ENCODE results near the gene TMEM151A. TPM values are rescaled to one million over a fixed set of nuclear protein-coding genes. Genes with fewer than 3 reads are reported as not detected.
"Not testable (repeated sequence)": the region's sequence is repeated elsewhere in the genome, so short reads cannot be mapped to it uniquely, and the experiment has no call there.

TMEM151A gene
- polyA plus RNA-seq, 12 donors, result 0.08 TPM; not detected in 11

GRCh38 chr11:66267379-66268243, 24.1 kb upstream of the TMEM151A start:
- peak; percentile 91 for DNase-seq

DNA sequence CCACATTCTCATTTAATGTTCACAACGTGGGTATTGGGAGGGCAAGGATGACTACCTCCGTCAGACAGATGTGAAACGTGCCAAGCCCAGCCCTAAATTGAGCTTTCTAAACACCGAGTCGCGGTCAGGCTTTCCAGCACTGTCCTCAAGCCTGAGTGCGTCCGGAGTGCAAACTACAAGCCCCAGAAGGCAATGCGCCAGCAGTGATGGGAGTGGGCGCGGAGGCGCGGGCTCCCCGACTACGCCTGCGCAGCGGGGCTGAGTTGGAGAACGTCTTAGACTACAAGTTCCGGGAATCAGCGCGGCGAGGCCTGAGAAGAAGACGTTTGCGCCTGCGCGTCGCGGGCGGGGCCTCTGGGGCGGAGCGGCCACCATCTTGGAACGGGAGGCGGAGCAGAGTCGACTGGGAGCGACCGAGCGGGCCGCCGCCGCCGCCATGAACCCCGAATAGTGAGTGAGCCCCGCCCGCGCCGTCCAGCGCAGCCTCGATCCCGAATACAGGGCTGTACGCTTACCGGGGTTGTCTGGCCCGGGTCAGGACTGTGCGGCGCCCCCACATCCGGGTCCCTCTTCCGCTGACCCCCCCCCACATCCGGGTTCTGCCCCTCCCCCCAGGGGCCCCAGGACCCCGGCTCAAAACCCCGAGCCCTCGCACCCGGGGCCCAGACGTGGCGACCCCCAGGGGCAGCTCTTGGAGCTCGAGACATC, 23.3 kb upstream of the TMEM151A start, which contains the start of gene RAB1B:
Gene RAB1B, plus strand, starts transcription at position 396 of the 708 bp plus-strand sequence. Its CDS starts 41 bp downstream, at position 437.
- DNase-seq, result peak; percentile 100

DNA sequence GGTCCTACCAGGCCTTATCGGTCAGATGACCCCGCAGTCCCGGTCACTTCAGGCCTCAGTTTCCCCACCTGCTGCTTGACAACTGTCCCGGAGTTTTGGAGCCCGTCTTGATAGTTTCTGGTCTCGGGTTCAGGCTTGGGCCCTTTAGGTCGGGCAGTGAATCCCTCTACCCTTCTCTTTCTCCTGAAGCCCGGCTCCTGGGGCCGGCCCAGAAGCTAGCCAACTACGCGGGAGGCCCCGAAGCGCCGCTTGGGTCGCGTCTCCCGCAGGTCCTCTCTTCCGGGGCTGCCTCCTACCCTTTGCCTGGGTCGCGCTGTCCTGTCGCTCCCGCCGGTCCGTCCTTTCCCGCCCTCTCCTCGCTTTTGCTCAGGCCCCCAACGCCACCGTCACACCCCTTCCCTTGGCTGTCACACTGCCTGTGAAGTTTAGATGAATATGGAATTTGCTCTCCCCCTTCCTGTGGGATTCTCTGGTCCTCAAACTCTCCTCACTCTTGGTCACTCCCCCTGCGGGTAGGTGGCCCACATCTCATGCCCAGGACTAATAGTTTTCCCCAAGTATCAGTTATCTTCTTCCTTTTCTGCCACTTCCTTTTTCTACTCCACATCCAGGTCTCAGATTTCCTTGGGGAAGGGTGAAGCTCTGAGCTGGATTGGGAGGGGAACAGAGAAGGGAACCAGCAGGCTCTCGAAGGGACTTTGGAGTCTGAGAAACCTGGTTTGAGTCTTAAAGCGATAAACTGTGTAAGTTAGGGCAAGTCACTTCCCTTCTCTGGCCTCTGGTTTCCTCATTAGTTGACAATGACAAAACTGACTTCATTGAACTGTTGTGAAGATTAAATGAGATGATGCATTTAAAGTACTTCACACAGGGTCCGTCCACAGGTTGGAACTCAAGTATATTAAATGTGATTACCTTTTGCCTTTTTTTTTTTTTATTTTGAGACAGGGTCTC, 22.5 kb upstream of the TMEM151A start:
- DNase-seq, result no peak

DNA sequence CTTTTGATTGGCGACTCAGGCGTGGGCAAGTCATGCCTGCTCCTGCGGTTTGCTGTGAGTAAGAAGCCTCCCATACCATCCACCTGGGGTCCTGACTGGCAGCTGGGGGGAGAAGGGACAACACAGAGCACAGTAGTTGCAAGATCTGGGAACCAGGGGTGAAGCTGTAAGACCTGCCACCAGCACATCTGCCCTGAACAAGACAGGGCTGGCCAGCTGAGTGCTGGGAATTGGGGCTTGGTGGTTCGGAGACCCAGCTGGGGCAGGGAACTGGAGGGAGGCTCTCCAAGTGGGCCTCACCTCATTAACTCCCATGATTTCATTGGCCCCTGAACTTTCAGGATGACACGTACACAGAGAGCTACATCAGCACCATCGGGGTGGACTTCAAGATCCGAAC, 19.9 kb upstream of the TMEM151A start:
- no peak for DNase-seq

- no peak for DNase-seq
These were observed 19.1 kb upstream of the TMEM151A start for GRCh38 chr11:66272596-66272995.

- DNase-seq, result no peak
These were observed 17.5 kb upstream of the TMEM151A start for GRCh38 chr11:66274219-66274618.

DNA sequence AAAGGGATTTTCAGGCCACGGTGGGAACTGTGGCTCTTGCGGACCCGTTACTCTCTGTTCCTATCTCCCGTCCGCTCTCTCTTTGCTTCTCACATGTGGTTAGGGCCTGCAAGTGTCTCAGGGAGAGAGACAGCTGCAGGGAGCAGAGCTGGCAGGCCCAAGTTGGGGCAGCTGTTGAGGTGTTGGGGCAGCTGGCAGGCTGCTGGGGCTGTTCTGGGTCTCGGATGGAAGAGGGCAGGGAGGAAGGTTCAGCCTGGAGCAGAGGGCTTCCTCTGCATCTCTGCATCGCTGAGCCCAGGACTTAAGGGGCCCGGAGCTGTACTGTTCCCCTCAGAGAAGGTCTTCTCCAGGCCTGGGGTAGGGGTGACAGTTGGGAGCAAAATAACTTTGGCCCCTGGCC, 16.3 kb upstream of the TMEM151A start:
- no peak for DNase-seq

GRCh38 chr11:66275984-66276612, 15.6 kb upstream of the TMEM151A start:
- no peak for DNase-seq

DNA sequence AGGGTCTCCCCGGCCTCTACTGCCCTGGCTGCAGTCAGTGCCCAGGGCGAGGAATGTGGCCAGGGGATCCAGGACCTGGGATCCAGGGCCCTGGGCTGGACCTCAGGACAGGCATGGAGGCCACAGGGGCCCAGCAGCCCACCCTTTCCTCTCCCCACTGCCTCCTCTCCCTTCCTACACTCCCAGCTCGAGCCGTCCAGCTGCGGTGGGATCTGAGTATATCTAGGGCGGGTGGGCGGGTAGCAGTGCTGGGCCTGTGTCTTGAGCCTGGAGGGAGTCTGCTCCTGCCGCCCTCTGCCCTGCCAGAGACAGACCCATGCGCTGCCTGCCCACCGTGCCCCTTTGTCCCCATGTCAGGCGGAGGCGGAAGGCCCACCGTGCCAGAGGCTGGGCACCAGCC, 15.1 kb upstream of the TMEM151A start:
- DNase-seq, result not testable (repeated sequence)

- not testable (repeated sequence) for DNase-seq
These were observed 14.6 kb upstream of the TMEM151A start for GRCh38 chr11:66277064-66277463.

DNA sequence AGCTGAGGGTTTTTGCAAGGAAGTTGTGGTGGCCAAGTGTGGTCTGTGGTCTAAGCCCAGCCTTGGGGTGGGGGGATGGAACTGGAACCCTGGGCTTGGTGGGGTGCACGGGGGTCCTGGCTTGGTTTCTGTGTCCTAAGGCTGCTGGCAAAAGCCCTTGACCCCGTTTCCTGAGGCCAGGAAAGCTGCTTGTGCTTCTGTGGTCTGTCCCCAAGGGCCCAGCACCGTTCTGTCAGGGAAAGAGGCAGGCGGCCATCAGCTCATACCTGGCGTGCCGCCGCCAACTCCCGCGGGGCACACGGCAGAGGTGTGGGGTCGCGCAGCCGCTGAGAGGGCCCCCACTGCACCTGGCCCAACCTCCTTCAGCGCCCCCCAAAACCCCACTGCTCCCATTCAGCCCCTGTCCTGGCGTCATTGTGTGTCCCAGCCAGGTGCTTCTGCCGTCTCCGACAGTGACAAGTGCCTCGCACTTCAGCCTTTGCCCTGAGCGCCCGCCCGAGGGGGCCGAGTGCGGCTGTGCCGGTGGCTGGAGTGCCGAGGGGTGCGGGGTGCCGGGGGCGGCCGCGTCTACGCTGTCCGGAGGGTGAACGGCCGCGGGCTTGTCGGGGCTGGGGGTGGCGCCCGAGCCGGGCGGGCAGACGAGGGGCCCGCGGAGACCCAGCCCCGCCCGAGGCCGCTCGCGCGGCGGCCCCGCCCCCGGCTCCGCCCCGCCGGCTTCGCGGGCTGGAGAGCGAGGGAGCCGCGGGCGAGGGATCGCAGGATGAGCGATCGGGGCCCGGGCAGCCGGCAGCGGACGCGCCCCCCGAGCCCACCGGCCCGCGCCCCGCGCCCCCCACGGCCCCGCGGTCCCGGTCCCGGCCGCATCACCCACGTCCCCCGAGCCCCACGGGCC, 14.0 kb upstream of the TMEM151A start, which contains the start of gene CNIH2:
Gene CNIH2, plus strand, starts transcription at position 705 of the 892 bp plus-strand sequence. CDS start 282 bp downstream, outside the sequence.
- no peak for DNase-seq

DNA sequence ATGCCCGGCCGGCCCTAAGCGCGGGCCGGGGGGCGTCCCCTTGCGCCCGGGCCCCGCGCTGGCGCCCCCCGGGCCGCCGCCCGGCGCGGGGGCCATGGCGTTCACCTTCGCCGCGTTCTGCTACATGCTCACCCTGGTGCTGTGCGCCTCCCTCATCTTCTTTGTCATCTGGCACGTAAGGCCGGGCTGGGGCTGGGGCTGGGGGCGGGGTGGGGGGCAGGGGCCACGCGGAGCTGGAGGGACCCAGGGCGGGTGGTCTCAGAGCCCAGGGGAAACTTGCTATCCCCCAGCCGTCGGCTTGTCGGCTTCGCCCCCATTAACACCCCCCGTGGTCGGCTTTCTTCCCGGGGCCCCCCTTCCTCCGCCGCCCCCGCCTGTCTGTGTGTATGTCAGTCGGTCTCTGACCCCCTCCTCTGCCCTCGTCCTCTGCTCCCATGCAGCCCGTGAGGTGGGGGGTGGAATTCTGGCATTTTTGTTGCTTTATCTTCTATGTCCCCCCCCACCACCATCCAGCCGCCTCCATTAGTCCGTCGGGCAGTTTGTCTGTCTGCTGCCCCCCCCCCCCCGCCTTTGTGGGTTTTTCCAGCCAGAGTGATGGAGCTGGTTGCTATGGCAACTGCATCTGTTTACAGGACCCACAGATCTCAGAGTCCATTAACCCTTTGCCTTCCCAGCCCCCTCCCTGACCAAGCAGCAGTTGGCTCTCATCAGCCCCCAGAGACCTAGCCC, 13.2 kb upstream of the TMEM151A start:
- no peak for DNase-seq

DNA sequence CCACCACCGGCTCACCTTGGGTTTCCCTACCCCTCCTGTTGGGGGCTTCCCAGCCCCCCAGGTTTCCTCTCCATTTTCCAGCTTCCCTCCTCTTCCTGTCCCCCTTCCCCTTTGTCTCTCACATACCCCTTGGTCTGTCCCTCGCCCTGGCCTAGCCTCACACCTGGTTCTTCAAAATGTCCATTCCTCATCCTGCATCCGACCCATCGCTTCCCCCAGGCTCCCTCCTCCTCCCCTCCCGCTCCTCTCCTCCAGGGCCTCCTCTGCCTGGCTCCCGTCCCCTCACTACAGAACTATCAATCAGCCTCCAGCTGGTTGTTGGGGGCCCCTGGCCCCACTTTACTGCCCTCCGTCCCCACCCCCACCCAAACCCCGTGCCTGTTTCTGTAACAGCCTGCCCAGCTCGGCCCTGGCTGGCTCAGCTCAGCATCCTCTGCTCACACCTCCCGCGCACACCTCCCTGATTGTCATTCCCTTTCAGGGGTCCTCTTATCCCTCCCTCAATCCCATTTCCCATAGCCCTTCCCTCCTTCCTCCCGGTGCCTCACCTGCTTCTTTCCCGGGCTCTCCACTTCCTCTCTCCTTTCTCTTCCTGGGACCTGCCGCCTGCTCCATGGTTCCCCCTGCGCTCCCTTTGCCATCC, 12.5 kb upstream of the TMEM151A start:
- DNase-seq, result no peak

GRCh38 chr11:66280428-66280827, 11.3 kb upstream of the TMEM151A start:
- DNase-seq, result no peak

DNA sequence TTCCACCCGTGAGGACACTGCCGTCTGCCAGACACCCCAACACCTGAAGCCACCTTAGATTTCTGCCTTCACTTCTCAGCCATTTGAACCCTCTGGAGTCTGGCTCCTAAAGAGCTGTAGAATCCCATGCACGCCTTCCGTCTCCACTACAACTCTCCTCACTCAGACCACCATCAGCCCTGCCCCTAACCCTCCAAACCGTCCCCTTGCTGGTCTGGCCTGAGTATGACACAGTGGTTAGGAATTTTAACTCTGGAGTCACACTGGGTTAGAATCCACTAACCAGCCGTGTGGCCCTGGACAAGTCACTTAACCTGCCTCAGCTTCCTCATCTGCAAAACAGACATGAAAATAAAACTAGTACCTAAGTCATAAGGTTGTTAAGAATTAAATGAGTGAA, 10.7 kb upstream of the TMEM151A start:
- DNase-seq, result no peak

- DNase-seq, result no peak
These were observed 9.8 kb upstream of the TMEM151A start for GRCh38 chr11:66281776-66282467.

- peak; percentile 94 for DNase-seq
These were observed 8.9 kb upstream of the TMEM151A start for GRCh38 chr11:66282468-66283455.
